Endothelial cell of umbilical vein (primary cell): ENCODE data around the gene CARMIL3. TPM values are rescaled to one million over a fixed set of nuclear protein-coding genes. Genes with fewer than 3 reads are reported as not detected.

ENCODE experiments used
- BruUV-seq: library from RNA; stranded (reverse); fragments of 400-500 nt; replicated peaks from 2 replicates; lab custom pipeline; 2021; lab: Mats Ljungman, UMichigan
- CTCF ChIA-PET: fragments of 300-600, 350-600 bp; sonication (Branson Sonifier 250); formaldehyde crosslinking; loops from one replicate; lab custom pipeline; 2021; ENCODE audit warnings: antibody characterized with exemption, inconsistent platforms; lab: Charles Lee
- POLR2A ChIA-PET: fragments of 300-600, 350-600 bp; sonication (Branson Sonifier 250); formaldehyde crosslinking; loops from one replicate; lab custom pipeline; 2021; ENCODE audit warnings: antibody characterized with exemption, inconsistent platforms; lab: Charles Lee
- DNase-seq: peaks from one replicate; pipeline ENCODE4 v3.0.0-alpha.2; 2011; ENCODE audit warnings: low read depth, low spot score
- FAIRE-seq: peaks from 2 replicates; lab custom pipeline; 2011; peaks lifted over from hg19 to GRCh38; lab: Jason Lieb, UNC
- H2AFZ ChIP-seq: 2 replicates; pipeline ENCODE4 v1.6.0; 2012; ENCODE audit warnings: low read depth, low read length, control low read depth, inconsistent platforms
- H3K27ac ChIP-seq: 2 replicates; pipeline ENCODE4 v1.5.1; 2011; ENCODE audit warnings: low read depth, mild to moderate bottlenecking, control low read depth, low read length, moderate library complexity; ENCODE audit not compliant: insufficient read depth
- H3K27me3 ChIP-seq, 2 experiments: 2 replicates each; pipeline versions ENCODE4 v1.6.0 to v1.6.1; 2011; ENCODE audit warnings: low read length in 2 of 2, mixed read lengths in 1 of 2; ENCODE audit not compliant: control insufficient read depth in 2 of 2, insufficient read depth in 2 of 2
- H3K36me3 ChIP-seq, 2 experiments: 2 replicates in 1 of 2; 3 replicates in 1 of 2; pipeline ENCODE4 v1.5.1; 2011; ENCODE audit warnings: low read length in 2 of 2, mild to moderate bottlenecking in 1 of 2, moderate library complexity in 1 of 2; ENCODE audit not compliant: control insufficient read depth in 2 of 2, insufficient read depth in 2 of 2; ENCODE audit errors: extremely low read depth in 1 of 2
- H3K4me1 ChIP-seq: 3 replicates; pipeline ENCODE4 v1.5.1; 2011; ENCODE audit warnings: mild to moderate bottlenecking, low read length; ENCODE audit not compliant: control insufficient read depth, insufficient read depth; ENCODE audit errors: extremely low read depth
- H3K4me2 ChIP-seq: 2 replicates; pipeline ENCODE4 v1.6.1; 2011; ENCODE audit warnings: low read length, control low read depth, mixed read lengths; ENCODE audit not compliant: insufficient read depth
- H3K4me3 ChIP-seq, 3 experiments: fragments of 200-600 bp in 1 of 3; sonication (generic), shearing (Covaris generic) in 1 of 3; replicated peaks in 1 of 3; 2 replicates each; pipeline ENCODE4 v1.5.1; 2011 to 2016; ENCODE audit warnings: control low read depth in 3 of 3, low read length in 3 of 3, mild to moderate bottlenecking in 2 of 3, inconsistent platforms in 1 of 3, low read depth in 1 of 3, moderate library complexity in 1 of 3; ENCODE audit not compliant: insufficient read depth in 1 of 3
- H3K79me2 ChIP-seq: 2 replicates; pipeline ENCODE4 v1.6.0; 2012; ENCODE audit warnings: low read length, inconsistent platforms; ENCODE audit not compliant: control insufficient read depth, insufficient read depth
- H3K9ac ChIP-seq: replicated peaks from 2 replicates; pipeline ENCODE3; 2011; ENCODE audit warnings: low read length, control low read depth; ENCODE audit not compliant: insufficient read depth; ENCODE audit errors: extremely low read depth
- H3K9me1 ChIP-seq: replicated peaks from 3 replicates; pipeline ENCODE4 v1.6.0; 2011; ENCODE audit warnings: mild to moderate bottlenecking, low read length; ENCODE audit not compliant: control insufficient read depth, insufficient read depth; ENCODE audit errors: extremely low read depth
- H3K9me3 ChIP-seq: replicated peaks from 2 replicates; pipeline ENCODE4 v1.5.1; 2012; ENCODE audit warnings: low read length, inconsistent platforms; ENCODE audit not compliant: control insufficient read depth, insufficient read depth
- H4K20me1 ChIP-seq: replicated peaks from 2 replicates; pipeline ENCODE3; 2011; ENCODE audit warnings: mild to moderate bottlenecking, low read length; ENCODE audit not compliant: control insufficient read depth, insufficient read depth; ENCODE audit errors: extremely low read depth
- EZH2 ChIP-seq: IDR thresholded peaks from 2 replicates; pipeline ENCODE4 v1.6.1; 2012; ENCODE audit warnings: borderline replicate concordance, low read depth, mild to moderate bottlenecking, moderate library complexity, low read length, inconsistent platforms; ENCODE audit not compliant: severe bottlenecking
- GATA2 ChIP-seq: IDR thresholded peaks from 2 replicates; pipeline ENCODE4 v1.7.0; 2011; ENCODE audit warnings: low read depth, mild to moderate bottlenecking, moderate library complexity, mixed read lengths, low read length; ENCODE audit not compliant: insufficient read length, insufficient read depth
- JUN ChIP-seq: IDR thresholded peaks from 2 replicates; pipeline ENCODE4 v1.6.1; 2011; ENCODE audit warnings: borderline replicate concordance, low read depth; ENCODE audit not compliant: insufficient read length, insufficient read depth
- MYC ChIP-seq: IDR thresholded peaks from one replicate; pipeline ENCODE4 v1.6.1; 2011; ENCODE audit warnings: mild to moderate bottlenecking, low read depth, low read length
- POLR2A ChIP-seq: IDR thresholded peaks from 2 replicates; pipeline ENCODE4 v1.6.1; 2012; ENCODE audit warnings: low read depth, mild to moderate bottlenecking, control low read depth, low read length
- POLR2AphosphoS5 ChIP-seq: IDR thresholded peaks from 2 replicates; pipeline ENCODE4 v1.6.1; 2012; ENCODE audit warnings: low read depth, mild to moderate bottlenecking, control low read depth, low read length, moderate library complexity; ENCODE audit not compliant: insufficient read depth
- dilution Hi-C: fragments of 300-500 bp; cut with MboI; formaldehyde crosslinking; loops from one replicate; pipeline ENCODE4 v1.15.0; 2019; ENCODE audit warnings: low sequenced_read_pairs; ENCODE audit not compliant: extremely low pct_ligation_motif_present
- intact Hi-C: fragments of 100-400 bp; cut with micrococcal nuclease; formaldehyde crosslinking; loops from one replicate; pipeline ENCODE4 v1.10.0; 2022
- polyA plus RNA-seq, 4 experiments: library from polyadenylated mRNA; depleted of rRNA in 3 of 4; stranded (reverse) in 3 of 4; unstranded in 1 of 4; fragments of >200 nt; gene quantifications; 2 replicates each; pipeline versions ENCODE4 v1.2.1 to v1.2.3, GENCODE V29; 2011 to 2012; ENCODE audit warnings: missing spikeins in 1 of 4
- total RNA-seq: library from RNA; stranded (reverse); gene quantifications from 2 replicates; pipeline ENCODE4 v1.2.3, GENCODE V29; 2021
- TF ChIP-seq, protein P1 (sequence below): IDR thresholded peaks from 2 replicates; pipeline ENCODE4 v1.6.1; 2011; ENCODE audit not compliant: insufficient read depth, insufficient read length
- TF ChIP-seq, protein P2 (sequence below), 2 donors: IDR thresholded peaks; 1 replicate in 1 of 2; 2 replicates in 1 of 2; pipeline ENCODE4 v1.5.1; 2011; ENCODE audit warnings: low read length in 2 of 2, mild to moderate bottlenecking in 2 of 2, moderate library complexity in 2 of 2, control low read depth in 1 of 2, inconsistent platforms in 1 of 2, low read depth in 1 of 2; ENCODE audit not compliant: insufficient read depth in 1 of 2; ENCODE audit errors: extremely low read depth in 1 of 2

CARMIL3 gene
- total and polyA plus RNA-seq, 2 donors (not counting 3 experiments of a cell fraction or from before 2014, with no cell fraction given) = 0.03 TPM; not detected in 1

DNA sequence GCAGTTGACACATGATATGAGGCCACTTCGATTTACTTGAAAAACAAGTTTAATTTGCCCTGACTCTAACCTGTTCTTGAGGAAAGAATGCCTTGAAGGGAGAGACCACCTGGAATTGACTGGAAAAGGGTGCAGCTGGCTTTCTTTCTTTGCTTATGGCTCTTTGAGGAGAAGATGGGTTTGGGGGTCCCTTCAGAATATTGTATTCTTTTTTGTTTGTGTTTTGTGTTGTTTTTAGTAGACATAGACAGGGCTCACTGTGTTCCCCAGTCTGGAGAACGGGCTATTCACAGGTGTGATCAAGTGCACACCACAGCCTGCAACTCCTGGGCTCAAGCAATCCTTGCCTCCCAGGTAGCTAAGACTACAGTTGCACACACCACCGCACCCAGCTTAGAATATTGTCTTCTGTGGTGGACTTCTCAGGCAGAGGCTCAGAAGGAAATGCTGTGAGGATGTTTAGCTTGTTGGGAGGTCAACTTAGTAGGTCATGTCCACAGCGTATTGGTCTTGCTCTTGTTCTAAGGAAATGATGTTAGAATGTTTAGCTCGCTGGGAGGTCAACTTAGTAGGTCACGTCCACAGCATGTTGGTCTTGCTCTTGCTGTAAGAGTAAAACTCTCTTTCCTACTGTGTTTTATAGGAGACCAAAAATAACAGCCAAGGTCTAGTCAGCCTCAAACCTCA, 64.5 kb downstream of the CARMIL3 start:
- no peak overlapping the region for H3K4me2 ChIP-seq
- no peak for TF ChIP-seq JUN
- no peak for TF ChIP-seq GATA2
- no peak for TF ChIP-seq EZH2
- TF ChIP-seq POLR2AphosphoS5 = no peak
- TF ChIP-seq, protein P1, sequence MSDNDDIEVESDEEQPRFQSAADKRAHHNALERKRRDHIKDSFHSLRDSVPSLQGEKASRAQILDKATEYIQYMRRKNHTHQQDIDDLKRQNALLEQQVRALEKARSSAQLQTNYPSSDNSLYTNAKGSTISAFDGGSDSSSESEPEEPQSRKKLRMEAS = no peak
- H3K9me1 ChIP-seq = no peaks in the 10 kb centered on the region
- H3K79me2 ChIP-seq = no peaks in the 10 kb centered on the region
- ChIA-PET POLR2A (interaction anchor here (1.6 kb wide), 1 partner anchor 25 kb away, joined by 4 read pairs; the partner anchor contains the start of gene EMC9), CTCF (interaction anchor here (1.0 to 3.3 kb wide), 6 partner anchors 10 to 58 kb away, joined by 3 to 16 read pairs (median 7); partner anchors contain the start of genes IRF9 and PSME1)
- peaks cover 13% of the 10 kb centered on the region for H3K4me1 ChIP-seq
- no peak overlapping the region for H3K4me3 ChIP-seq
- dilution Hi-C loops (no loop called here), intact Hi-C loops (no loop called here)
- H3K36me3 ChIP-seq = peaks cover 8 to 21% of the 10 kb centered on the region in 2 experiments
- H3K9ac ChIP-seq = no peak overlapping the region
- no peaks in the 10 kb centered on the region for H3K27me3 ChIP-seq
- H2AFZ ChIP-seq = no peak overlapping the region
- H4K20me1 ChIP-seq = no peaks in the 10 kb centered on the region
- DNase-seq = no peak
- no peak for FAIRE-seq
- no peak overlapping the region for H3K27ac ChIP-seq
- H3K9me3 ChIP-seq = no peaks in the 10 kb centered on the region
- BruUV-seq = no TSS peak

DNA sequence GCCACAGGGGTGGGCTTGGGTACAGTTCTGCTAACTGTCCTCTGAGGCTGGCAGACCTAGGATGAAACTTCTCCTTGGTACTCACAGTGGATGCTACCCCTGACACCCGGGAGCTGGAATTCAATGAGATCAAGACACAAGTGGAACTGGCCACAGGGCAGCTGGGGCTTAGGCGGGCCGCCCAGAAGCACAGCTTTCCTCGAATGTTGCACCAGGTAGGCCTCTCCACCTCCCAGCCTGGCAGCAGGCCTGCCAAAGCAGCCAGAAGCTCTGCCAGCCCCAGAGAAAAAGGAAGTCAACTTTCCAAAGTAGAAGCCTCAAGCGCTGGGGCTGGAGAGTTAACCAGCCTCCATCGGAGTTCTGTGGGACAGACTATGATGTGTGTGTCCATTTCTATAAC, 65.4 kb downstream of the CARMIL3 start:
- Histone ChIP-seq H3K36me3 (peaks cover 8 to 25% of the 10 kb centered on the region in 2 experiments), H3K4me3 (no peak overlapping the region), H3K9ac (no peak overlapping the region), H3K4me2 (no peak overlapping the region), H3K79me2 (no peaks in the 10 kb centered on the region), H2AFZ (no peak overlapping the region), H3K27ac (no peak overlapping the region), H4K20me1 (no peaks in the 10 kb centered on the region), H3K4me1 (peaks cover 13% of the 10 kb centered on the region), H3K9me1 (no peaks in the 10 kb centered on the region), H3K9me3 (no peaks in the 10 kb centered on the region), H3K27me3 (no peaks in the 10 kb centered on the region)
- BruUV-seq = no TSS peak
- dilution Hi-C loops = no loop called here
- FAIRE-seq (no peak), DNase-seq (no peak)
- ChIA-PET POLR2A (interaction anchor here (1.6 kb wide), 1 partner anchor 24 kb away, joined by 4 read pairs; the partner anchor contains the start of gene EMC9), CTCF (interaction anchor here (1.0 to 3.3 kb wide), 4 partner anchors 9 to 59 kb away, joined by 4 to 10 read pairs (median 7); partner anchors contain the start of genes IRF9 and PSME1)
- intact Hi-C loops = no loop called here
- no peak for TF ChIP-seq JUN
- no peak for TF ChIP-seq EZH2
- no peak for TF ChIP-seq POLR2AphosphoS5
- TF ChIP-seq MYC = no peak
- TF ChIP-seq, protein P2, sequence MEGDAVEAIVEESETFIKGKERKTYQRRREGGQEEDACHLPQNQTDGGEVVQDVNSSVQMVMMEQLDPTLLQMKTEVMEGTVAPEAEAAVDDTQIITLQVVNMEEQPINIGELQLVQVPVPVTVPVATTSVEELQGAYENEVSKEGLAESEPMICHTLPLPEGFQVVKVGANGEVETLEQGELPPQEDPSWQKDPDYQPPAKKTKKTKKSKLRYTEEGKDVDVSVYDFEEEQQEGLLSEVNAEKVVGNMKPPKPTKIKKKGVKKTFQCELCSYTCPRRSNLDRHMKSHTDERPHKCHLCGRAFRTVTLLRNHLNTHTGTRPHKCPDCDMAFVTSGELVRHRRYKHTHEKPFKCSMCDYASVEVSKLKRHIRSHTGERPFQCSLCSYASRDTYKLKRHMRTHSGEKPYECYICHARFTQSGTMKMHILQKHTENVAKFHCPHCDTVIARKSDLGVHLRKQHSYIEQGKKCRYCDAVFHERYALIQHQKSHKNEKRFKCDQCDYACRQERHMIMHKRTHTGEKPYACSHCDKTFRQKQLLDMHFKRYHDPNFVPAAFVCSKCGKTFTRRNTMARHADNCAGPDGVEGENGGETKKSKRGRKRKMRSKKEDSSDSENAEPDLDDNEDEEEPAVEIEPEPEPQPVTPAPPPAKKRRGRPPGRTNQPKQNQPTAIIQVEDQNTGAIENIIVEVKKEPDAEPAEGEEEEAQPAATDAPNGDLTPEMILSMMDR (IDR thresholded peaks at IDR 0.05; ENCODE audit: extremely low read depth in 1 of 2, insufficient read depth in 1 of 2, low read depth in 1 of 2, low read length in 2 of 2) = no peak
- TF ChIP-seq, protein P1 = no peak
- TF ChIP-seq GATA2 = no peak
- no peak for TF ChIP-seq POLR2A
